Dendritic cell treated with granulocyte-macrophage colony-stimulating factor and Interleukin-4, amounts not matched to agents 40 ng/mL and 50 ng/mL, for 4 days (primary cell): ENCODE results near the gene PRDX4.
"Not testable (repeated sequence)": the region's sequence is repeated elsewhere in the genome, so short reads cannot be mapped to it uniquely, and the experiment has no call there.

Source experiments
- H3K27ac Mint-ChIP-seq: one replicate; pipeline ENCODE4 v1.8.0; 2022; ENCODE audit warnings: mild to moderate bottlenecking, mixed read lengths
- H3K27me3 Mint-ChIP-seq: one replicate; pipeline ENCODE4 v1.8.0; 2022; ENCODE audit warnings: mild to moderate bottlenecking, mixed read lengths
- H3K36me3 Mint-ChIP-seq: one replicate; pipeline ENCODE4 v1.8.0; 2022; ENCODE audit warnings: low read depth, mixed read lengths
- H3K4me1 Mint-ChIP-seq: one replicate; pipeline ENCODE4 v1.8.0; 2022; ENCODE audit warnings: low read depth, mixed read lengths
- H3K4me3 Mint-ChIP-seq: one replicate; pipeline ENCODE4 v1.8.0; 2022; ENCODE audit warnings: mild to moderate bottlenecking, moderate library complexity, mixed read lengths
- H3K9me3 Mint-ChIP-seq: one replicate; pipeline ENCODE4 v1.8.0; 2022; ENCODE audit warnings: mixed read lengths
- intact Hi-C: fragments of 100-400 bp; cut with micrococcal nuclease; formaldehyde crosslinking; loops from one replicate; pipeline ENCODE4 v1.15.0; 2022

PRDX4 gene

DNA sequence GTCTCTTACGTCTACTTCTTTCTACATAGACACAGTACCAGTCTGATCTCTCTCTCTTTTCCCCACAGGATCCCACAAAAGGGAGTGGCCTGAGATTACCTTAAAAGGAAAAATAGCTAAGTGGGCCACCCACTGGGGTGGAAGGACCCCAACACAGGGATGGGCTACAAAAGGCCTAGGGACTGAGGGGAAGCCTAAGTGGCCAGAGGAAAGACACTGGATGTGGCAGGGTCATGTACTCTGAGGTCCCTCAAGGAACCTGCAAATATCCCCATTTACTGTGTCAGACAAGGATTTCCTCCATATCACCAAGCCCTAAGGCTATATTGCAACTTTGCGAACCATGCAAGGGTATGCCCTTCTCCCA is 6.5 kb upstream of the PRDX4 start:
- H3K4me3 Mint-ChIP-seq, result no peak overlapping the region

DNA sequence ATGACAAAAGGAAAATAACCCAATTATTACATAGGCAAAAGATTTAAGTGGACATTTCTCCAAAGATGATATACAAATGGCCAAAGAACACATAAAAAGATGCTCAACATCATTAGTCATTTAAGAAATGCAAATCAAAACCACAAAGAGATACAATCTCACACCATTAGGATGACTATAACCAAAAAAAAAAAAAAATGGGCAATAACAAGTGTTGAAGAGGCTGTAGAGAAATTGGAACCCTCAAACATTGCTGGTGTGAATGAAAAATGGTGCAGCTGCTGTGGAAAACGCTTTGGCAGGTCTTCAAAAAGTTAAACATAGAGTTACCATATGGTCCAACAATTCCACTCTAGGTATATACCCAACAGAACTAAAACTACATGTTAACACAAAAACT is 5.6 kb upstream of the PRDX4 start:
- no peak overlapping the region for H3K4me3 Mint-ChIP-seq
- no peaks in the 10 kb centered on the region for H3K36me3 Mint-ChIP-seq
- no peaks in the 10 kb centered on the region for H3K27me3 Mint-ChIP-seq
- intact Hi-C loops, result no loop called here
- no peak overlapping the region for H3K27ac Mint-ChIP-seq
- H3K9me3 Mint-ChIP-seq, result no peaks in the 10 kb centered on the region
- H3K4me1 Mint-ChIP-seq, result peaks cover 13% of the 10 kb centered on the region

More for the DNA sequence above, 6.5 kb upstream of the PRDX4 start:
- Mint-ChIP-seq H3K27me3 (no peaks in the 10 kb centered on the region), H3K27ac (no peak overlapping the region), H3K36me3 (no peaks in the 10 kb centered on the region), H3K4me1 (peaks cover 6% of the 10 kb centered on the region), H3K9me3 (no peaks in the 10 kb centered on the region)
- intact Hi-C loops, result no loop called here

DNA sequence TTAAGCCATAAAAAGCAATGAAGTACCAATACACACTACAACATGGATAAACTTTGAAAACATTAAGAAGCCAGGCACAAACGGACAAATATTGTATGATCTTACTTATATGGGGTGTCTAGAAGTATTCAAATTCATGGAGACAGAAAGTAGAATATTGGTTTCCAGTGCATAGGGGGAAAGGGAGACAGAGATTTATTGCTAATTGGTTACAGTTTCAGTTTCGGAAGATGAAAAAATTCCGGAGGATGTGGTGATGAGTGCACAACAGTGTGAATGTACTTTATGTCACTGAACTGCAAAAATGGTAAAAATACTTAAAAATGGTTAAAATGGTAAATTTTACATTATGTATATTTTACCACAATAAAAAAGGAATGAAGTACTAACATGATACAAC is 5.1 kb upstream of the PRDX4 start:
- intact Hi-C loops, result no loop called here
- Mint-ChIP-seq H3K4me3 (no peak overlapping the region), H3K4me1 (peaks cover 13% of the 10 kb centered on the region), H3K27ac (no peak overlapping the region), H3K27me3 (no peaks in the 10 kb centered on the region), H3K36me3 (no peaks in the 10 kb centered on the region), H3K9me3 (no peaks in the 10 kb centered on the region)

DNA sequence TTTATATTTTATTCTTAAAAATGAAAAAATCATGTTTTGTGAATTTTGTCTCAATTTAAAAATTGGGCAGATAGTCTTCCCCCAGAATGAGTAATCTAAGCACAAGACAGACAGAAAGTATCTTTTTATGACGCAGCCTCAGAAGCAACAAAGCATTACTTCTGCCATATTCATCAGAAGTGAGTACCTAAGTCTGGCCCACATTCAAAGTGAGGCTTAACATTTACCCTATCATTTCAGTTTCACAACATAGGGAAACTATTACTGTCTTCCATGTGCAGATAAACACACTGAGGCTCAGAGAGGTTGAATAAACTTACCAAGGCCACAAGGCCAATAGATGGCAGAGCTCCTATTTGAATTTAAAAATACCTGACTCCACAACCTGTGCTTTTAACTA is 4.4 kb upstream of the PRDX4 start:
- Mint-ChIP-seq H3K9me3 (no peaks in the 10 kb centered on the region), H3K36me3 (no peaks in the 10 kb centered on the region), H3K27ac (no peak overlapping the region), H3K4me1 (peaks cover 13% of the 10 kb centered on the region), H3K27me3 (no peaks in the 10 kb centered on the region), H3K4me3 (no peak overlapping the region)
- intact Hi-C loops, result no loop called here

DNA sequence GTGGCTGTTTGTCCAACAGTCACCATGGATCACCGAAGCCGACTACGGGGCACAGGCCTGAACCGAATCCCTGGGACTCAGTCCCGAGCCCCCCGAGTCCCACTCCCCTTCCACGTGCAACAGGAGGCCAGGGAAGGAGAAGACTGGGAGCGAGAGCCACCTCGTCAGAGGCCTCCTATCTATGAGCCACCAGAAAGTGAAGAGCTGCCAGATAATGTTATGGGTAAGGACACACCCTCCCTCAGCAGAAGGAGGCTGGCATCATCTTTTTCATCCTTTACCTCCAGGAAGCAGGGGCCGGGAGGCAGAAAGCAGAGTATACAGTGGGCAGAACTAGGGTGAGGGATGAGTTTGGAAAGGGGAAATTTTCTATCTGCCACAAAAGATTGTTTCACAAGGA is 2.8 kb upstream of the PRDX4 start:
- peaks cover 13% of the 10 kb centered on the region for H3K4me1 Mint-ChIP-seq
- H3K9me3 Mint-ChIP-seq, result no peaks in the 10 kb centered on the region
- H3K27me3 Mint-ChIP-seq, result no peaks in the 10 kb centered on the region
- H3K4me3 Mint-ChIP-seq, result no peak overlapping the region
- no peaks in the 10 kb centered on the region for H3K36me3 Mint-ChIP-seq
- intact Hi-C loops, result no loop called here
- no peak overlapping the region for H3K27ac Mint-ChIP-seq

DNA sequence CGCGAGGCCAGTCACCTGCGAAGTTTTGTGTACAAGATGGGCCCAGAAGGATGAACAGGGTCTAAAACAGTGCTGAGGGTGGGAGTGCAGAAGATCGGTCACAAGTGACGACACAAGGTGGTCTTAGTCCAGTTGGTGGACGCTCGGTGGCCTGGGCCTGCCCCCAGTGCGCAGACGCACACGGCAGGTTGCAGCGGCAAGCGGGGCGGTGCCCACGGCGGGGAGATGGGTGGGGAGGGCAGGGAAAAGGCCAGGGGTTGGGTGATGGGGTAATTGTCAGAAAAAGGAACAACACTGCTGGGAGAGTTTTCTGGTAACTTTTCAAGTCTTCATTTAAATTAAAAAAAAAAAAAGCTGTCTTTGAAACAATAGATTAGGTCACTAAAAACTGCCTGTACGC is 1.0 kb upstream of the PRDX4 start:
- Mint-ChIP-seq H3K4me3 (no peak overlapping the region), H3K4me1 (peaks cover 13% of the 10 kb centered on the region), H3K9me3 (no peaks in the 10 kb centered on the region), H3K27ac (peak overlapping the region; percentile 85), H3K27me3 (no peaks in the 10 kb centered on the region), H3K36me3 (no peaks in the 10 kb centered on the region)
- intact Hi-C loops, result no loop called here

DNA sequence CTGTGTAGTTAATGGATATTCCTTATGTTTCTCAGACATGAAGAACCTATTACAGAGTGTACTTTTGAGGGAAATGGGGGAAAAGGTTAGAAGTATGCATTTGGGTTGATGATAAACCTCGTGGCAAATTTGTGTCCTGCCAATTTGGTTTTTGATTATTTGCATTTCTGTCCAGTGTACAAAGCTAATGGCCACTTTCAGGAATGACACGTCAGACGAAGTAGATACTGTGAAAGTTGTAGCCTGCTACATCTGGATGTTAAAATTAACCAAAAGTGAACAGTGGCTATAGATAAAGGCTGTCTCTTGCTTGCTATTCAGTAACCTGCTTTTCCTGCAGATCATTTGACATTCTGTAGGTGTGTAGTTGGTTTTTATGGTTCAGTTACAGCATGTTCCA is 1.0 kb downstream of the PRDX4 start:
- Mint-ChIP-seq H3K9me3 (no peaks in the 10 kb centered on the region), H3K36me3 (no peaks in the 10 kb centered on the region), H3K27ac (peak overlapping the region; percentile 85), H3K27me3 (no peaks in the 10 kb centered on the region), H3K4me1 (peaks cover 8% of the 10 kb centered on the region), H3K4me3 (peak overlapping the region; percentile 79)
- intact Hi-C loops, result no loop called here

DNA sequence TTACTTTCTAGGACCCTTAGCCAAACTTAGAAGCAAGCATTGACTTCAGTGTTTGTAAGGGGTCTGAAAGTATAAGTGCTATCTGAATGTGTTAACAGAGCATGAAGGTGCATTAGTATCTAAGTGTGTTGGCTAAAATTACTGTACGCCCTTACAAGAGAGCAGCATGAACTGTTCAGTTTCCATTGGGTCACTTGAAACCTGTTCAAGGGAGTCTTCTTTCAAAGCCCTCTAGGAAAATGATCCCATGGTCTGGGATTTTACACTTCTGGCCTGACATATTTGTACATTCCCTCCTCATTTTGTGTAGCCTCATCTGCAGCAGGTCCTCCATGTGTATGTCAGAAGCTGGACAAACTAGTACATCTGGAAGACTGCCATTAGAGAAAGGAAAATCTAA is 3.2 kb downstream of the PRDX4 start:
- Mint-ChIP-seq H3K4me1 (peaks cover 8% of the 10 kb centered on the region), H3K4me3 (no peak overlapping the region), H3K36me3 (no peaks in the 10 kb centered on the region), H3K27me3 (no peaks in the 10 kb centered on the region), H3K27ac (no peak overlapping the region), H3K9me3 (no peaks in the 10 kb centered on the region)
- intact Hi-C loops, result no loop called here

DNA sequence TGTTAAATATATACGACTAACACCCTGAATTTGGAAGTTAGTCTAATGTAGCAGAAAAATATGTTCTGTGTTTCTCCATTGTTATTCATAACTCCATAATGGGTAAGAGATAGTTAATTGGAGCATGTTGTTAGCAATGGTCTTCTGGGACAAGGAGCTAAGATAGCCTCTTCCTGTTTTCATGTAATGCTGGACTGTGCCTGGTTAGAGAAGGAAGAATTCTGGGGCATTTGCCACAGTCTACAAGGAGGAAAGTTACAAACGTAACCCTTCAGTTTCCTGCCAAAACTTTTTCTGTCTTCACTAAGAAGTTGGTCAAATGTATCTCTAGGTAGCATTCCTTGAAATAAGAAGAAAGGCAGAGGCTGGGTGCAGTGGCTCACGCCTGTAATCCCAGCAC is 5.8 kb downstream of the PRDX4 start:
- Mint-ChIP-seq H3K4me1 (no peaks in the 10 kb centered on the region), H3K27ac (no peak overlapping the region), H3K4me3 (no peak overlapping the region), H3K27me3 (no peaks in the 10 kb centered on the region), H3K36me3 (peaks cover 12% of the 10 kb centered on the region), H3K9me3 (no peaks in the 10 kb centered on the region)
- intact Hi-C loops, result no loop called here

DNA sequence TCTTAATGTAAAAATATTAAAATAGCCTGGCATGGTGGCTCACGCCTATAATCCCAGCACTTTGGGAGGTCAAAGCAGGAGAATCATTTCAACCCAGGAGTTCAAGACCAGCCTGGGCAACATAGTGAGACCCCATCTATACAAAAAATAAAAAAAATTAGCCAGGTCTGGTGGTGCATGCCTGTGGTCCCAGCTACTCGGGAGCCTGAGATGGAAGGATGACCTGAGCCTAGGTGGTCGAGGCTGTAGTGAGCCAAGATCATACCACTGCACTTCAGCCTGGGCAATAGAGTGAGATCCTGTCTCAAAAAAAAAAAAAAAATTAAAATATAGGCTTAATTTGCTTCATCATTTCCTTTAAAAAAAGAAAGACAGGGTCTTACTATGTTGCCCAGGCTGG is 9.2 kb downstream of the PRDX4 start:
- peaks cover 12% of the 10 kb centered on the region for H3K36me3 Mint-ChIP-seq
- H3K4me3 Mint-ChIP-seq, H3K9me3 Mint-ChIP-seq, H3K27ac Mint-ChIP-seq, H3K27me3 Mint-ChIP-seq, H3K4me1 Mint-ChIP-seq, intact Hi-C loops: not testable (repeated sequence)

DNA sequence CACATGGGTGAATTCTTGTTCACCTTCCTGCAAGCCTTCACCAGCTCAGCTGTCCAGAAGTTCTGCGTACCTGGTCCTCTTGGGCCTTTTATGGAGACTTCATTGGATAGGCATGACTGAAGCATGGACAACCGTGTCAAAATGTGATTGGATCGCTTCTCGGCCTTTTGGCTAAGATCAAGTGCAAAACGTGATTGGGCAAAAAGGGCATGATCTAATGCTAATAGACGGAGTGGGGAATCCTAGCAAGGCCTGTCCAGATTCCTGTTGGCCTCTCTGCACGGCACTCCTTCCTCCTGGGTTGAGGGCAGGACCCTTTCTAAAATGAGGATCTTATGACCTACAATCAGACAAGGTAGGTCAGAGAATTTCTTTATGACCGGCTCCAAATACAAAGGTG is 24.9 kb downstream of the PRDX4 start:
- H3K4me3 Mint-ChIP-seq, result no peak overlapping the region

DNA sequence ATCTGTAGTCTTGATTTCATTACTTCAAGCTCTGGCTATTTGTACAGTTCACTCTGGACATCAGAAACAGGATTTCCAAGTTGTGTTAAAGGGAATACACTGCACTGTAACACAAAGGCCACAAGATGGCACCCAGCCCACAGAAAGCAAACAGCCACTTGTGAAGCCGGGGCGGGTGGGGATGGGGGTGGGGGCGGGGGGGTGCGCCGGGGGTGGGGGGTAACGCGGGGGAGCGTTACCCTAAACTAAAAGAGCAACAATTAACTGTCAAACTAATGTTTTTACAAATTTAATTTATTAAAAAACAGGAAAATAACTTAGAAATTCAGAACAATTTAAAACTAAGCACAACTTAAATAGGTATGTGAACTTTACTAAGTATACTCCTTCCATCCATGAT is 27.3 kb downstream of the PRDX4 start:
- Mint-ChIP-seq H3K9me3 (no peaks in the 10 kb centered on the region), H3K27me3 (no peaks in the 10 kb centered on the region), H3K27ac (no peak overlapping the region), H3K4me1 (peaks cover 4% of the 10 kb centered on the region), H3K36me3 (no peaks in the 10 kb centered on the region), H3K4me3 (no peak overlapping the region)
- intact Hi-C loops, result loop anchor here (1.0 to 10.0 kb wide), 2 partner anchors 50 to 208 kb away; partner anchors contain the start of gene ACOT9

More for the DNA sequence above, 24.9 kb downstream of the PRDX4 start:
- no peaks in the 10 kb centered on the region for H3K9me3 Mint-ChIP-seq
- intact Hi-C loops, result loop anchor here (10.0 kb wide), 1 partner anchor 53 kb away; the partner anchor contains the start of gene ACOT9
- no peaks in the 10 kb centered on the region for H3K4me1 Mint-ChIP-seq
- H3K36me3 Mint-ChIP-seq, result peaks cover under 1% of the 10 kb centered on the region
- H3K27ac Mint-ChIP-seq, result no peak overlapping the region
- no peaks in the 10 kb centered on the region for H3K27me3 Mint-ChIP-seq

DNA sequence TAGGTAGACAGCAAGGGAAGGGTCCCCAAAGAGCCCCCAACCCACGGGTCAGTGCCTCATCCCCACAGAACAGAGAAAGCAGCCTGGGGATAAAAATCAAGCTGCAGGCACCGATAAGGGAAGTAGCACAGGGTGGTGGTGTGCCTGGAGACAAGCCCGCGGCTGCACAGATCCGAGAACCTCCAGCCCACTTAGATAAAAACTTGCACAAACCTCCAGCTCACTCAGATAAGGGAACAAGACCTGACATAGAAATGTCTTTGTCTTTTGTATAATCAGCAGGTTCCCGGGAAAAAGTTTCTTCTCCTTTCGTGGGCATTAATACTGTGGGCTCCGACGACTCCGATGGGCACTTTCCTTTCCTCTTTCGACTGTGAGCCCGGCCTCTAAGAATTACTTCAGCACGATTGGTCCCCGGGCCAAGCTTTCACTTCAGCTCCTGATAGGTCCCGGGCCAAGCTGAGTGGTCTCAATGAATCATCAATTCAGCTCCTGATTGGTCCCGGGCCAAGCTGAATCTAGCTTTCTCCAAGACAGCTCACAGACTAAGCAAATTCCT is 32.4 kb downstream of the PRDX4 start:
- no peaks in the 10 kb centered on the region for H3K9me3 Mint-ChIP-seq
- H3K4me1 Mint-ChIP-seq, result peaks cover 10% of the 10 kb centered on the region
- H3K27ac Mint-ChIP-seq, result peak overlapping the region; percentile 58
- intact Hi-C loops, result loop anchor here (10.0 kb wide), 1 partner anchor 45 kb away; the partner anchor contains the start of gene ACOT9
- H3K4me3 Mint-ChIP-seq, result peak overlapping the region; percentile 46
- no peaks in the 10 kb centered on the region for H3K27me3 Mint-ChIP-seq
- peaks cover 27% of the 10 kb centered on the region for H3K36me3 Mint-ChIP-seq

DNA sequence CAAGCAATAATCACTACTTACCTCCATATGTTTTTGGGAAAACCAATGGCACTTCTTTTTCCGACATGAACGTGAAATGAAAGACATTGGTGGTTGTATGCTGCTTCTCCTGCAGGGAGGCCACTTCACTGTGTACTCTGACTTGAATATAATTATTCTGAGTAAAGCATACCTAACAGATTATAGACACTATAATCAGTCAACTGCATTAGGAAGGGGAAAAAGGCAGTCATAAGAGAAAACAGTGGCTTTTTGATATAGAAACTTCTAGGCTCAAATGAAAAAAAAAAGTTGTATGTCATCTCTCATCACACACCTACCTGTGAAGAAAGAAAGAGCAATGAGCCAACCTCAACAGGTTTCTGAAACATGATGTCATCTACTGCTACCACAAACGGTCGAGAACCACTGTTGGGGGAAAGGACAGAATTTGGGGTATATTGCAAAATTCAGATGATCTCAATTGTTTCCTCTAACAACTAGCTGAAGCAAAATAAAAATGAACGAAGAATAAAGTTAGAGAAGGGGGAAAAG is 37.4 kb downstream of the PRDX4 start:
- Mint-ChIP-seq H3K36me3 (peaks cover 56% of the 10 kb centered on the region), H3K4me1 (peaks cover 5% of the 10 kb centered on the region), H3K4me3 (no peak overlapping the region), H3K27ac (no peak overlapping the region), H3K9me3 (no peaks in the 10 kb centered on the region), H3K27me3 (no peaks in the 10 kb centered on the region)
- intact Hi-C loops, result no loop called here

DNA sequence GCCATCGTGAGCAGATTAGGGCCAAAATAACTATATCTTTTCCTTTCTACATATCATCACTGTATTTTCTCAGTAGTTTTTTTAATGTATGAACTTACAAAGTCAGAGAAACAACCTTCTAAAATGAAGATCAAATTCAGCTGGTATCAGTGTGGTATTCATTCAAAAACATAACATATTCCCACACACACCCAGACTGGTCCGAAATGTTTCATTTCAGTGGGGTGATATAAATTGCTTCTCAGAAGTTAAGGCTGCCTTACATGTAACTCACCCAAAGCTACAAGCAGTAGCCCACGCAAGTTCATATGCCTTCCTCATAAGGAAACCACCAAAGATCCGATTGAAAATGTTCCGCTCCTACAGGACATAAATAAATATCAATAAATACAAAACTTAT is 37.9 kb downstream of the PRDX4 start:
- H3K4me1 Mint-ChIP-seq, result no peaks in the 10 kb centered on the region
- H3K9me3 Mint-ChIP-seq, result no peaks in the 10 kb centered on the region
- intact Hi-C loops, result no loop called here
- H3K36me3 Mint-ChIP-seq, result peaks cover 56% of the 10 kb centered on the region
- no peaks in the 10 kb centered on the region for H3K27me3 Mint-ChIP-seq
- H3K4me3 Mint-ChIP-seq, result no peak overlapping the region
- H3K27ac Mint-ChIP-seq, result no peak overlapping the region
